ENCODE results near the gene TRIM45.
A peak's percentile ranks its signal among the peaks of the same experiment; 100 is the strongest.

The TRIM45 gene

GRCh38 chr1:117101334-117101733, 20.2 kb downstream of the TRIM45 start:
- no peak for DNase-seq (ENCODE audit: low read depth in 2 of 2)

DNA sequence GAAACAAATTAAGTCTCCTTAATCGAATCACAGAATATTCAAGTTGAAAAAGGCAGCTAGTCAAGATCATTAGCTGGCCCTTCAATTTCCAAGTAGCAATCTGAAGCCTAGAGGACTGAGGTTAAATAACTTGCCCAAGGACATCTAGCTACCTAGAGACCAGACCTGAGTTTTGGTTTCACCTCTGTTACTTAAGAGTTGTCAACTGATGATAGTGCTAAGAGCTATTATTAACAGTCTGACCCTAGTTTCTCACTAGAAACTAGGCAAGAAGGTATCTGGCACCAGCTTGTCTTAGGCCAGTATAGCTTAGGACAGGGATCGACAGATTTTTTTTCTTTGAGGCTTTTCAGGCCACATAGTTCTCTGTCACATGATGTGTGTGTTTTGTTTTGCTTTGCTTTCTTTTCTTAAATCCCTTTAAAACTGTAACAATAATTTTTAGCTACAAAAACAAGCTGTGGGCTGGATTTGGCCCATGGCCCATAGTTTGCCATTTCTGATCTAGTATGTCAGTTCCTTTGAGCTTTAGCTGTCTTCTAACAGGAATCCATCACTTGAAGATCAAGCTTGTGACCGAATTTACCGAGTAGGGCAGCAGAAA, 23.2 kb downstream of the TRIM45 start:
- no peak for DNase-seq (ENCODE audit: low read depth in 2 of 2)

- no peak for DNase-seq (ENCODE audit: low read depth in 2 of 2)
These were observed 24.1 kb downstream of the TRIM45 start for GRCh38 chr1:117097443-117097842.

DNA sequence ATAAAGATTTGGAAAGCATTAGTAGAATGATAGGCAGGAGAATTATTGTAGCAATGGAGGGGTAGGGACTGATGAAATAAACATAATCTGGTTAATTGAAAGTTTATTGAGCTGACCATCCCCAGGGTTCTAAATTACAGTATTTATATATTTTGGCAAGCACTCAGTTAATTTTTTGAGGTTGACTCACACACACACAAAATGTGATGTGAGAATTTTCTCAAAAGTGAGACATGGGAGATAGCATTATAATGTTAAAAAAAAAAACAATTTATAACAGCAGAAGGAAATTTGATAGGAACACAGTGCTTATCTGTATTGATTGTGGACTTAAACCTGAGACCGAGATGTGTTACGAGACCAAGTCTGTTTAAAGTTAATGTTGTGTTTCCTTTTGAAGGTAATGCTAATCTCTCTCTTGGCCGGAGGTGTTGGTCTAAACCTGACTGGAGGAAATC, 24.6 kb downstream of the TRIM45 start:
- no peak for DNase-seq (ENCODE audit: low read depth in 2 of 2)

- DNase-seq (ENCODE audit: low read depth in 2 of 2): no peak
These were observed 26.5 kb downstream of the TRIM45 start for GRCh38 chr1:117094841-117095604.

DNA sequence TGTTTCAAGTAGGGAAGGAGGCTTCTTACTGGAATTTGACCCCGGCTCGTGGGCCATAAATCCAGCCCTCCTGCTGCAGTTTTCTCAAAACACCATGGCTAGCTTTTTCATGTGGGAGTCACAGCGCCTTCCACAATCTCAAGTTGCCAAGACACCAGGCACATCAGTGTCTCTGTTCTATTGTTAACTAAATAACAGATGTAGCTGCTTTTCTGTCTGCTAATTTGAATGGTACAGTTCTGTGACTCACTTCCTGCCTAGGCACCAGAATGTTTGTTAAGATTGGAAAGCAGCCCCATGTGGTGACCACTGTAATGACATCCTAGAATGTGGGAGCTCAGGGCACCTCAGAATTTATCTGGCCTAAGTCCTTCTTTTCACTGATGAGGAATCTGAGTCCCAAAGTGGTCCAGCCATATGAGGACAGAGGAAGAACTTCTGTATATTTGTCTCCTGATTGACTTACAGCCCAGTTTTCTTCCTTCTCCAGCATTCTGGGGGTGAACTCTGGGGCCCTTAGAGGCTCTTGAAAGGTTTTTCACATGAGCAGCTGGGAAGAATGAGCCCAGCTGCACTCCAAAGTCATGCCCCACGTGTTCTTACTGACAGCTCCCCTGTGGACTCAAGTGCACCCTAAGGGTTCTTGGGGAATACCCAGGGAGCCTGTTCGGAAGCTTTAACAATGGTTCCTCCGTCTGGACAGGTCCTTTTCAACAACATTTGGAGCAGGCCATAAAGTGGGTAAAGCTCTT, 27.5 kb downstream of the TRIM45 start:
- no peak for DNase-seq (ENCODE audit: low read depth in 2 of 2)

GRCh38 chr1:117093091-117093534, 28.4 kb downstream of the TRIM45 start:
- no peak for DNase-seq (ENCODE audit: low read depth in 2 of 2)

DNA sequence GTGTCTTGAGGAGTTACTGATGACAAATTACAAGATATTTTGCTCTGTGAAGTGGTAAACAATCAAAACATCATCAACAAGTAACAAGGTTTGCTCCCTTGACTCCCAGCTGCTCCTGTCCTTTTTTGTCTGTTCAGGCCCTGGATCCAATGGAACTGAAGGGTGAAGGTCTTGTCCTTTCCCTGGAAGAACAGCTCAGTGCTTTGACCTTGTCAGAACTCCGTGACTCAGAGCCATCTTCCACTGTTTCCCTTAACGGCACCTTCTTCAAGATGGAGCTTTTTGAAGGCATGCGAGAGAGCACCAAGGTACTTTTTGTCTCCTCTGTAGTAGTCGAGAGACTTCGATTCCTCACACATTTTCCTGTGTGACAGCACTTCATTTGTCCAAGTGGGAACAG, 29.0 kb downstream of the TRIM45 start:
- no peak for DNase-seq (ENCODE audit: low read depth in 2 of 2)

DNA sequence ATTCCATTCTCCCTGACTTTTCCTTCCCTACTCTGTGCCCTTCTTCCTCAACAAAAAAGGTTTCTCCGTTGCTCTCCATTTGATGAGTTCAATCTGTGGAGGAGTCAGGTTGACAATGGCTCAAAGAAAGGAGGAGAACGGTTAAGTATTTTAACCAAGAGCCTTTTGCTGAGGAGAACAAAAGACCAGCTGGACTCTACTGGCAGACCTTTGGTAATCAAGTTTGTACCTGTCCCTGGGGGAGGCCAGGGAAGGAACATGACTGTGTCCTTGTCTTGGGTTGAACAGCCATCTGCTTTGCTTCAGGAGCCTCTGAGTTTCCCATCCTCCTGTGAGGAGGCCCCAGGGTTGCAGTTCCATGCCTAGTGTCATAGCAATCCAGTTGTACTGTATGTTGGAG, 31.6 kb downstream of the TRIM45 start:
- DNase-seq (ENCODE audit: low read depth in 2 of 2): no peak

GRCh38 chr1:117087686-117088085, 33.9 kb downstream of the TRIM45 start:
- DNase-seq (ENCODE audit: low read depth in 2 of 2): no peak

DNA sequence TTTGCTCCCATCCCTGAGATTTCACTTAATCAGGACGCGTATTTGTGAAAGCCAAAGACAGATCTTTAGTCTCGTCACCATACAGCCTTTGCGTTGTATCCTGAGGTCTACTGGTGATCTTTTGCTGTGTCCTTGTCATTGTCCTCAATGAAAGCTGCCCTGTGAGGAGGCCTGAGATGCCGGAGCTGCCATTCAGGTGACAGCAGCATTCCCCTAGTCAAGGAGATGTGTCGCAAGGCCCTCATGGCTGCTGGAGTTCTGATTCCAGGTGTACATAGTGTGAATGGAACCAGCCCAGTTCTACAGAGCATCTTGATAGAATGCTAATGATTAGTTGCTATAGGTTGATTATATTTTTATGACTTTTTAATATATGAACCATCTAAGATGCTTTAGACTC, 37.3 kb downstream of the TRIM45 start:
- no peak for DNase-seq (ENCODE audit: low read depth in 2 of 2)

DNA sequence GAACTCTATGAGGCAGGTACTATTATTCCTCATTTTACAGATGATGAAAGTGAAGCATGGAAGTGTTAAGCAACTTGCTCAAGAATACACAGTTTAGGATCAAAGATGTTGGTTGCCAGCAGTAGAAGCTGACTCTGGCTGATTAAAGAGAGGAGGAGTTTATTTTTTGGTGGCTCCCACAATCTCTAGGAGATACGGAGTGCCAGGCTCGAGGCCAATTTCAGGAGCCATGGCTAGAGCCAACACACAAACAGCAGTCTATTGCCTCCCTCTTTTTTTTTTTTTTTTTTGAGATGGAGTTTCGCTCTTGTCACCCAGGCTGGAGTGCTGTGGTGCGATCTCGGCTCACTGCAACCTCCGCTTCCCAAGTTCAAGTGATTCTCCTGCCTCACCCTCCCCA, 41.8 kb downstream of the TRIM45 start:
- DNase-seq (ENCODE audit: low read depth in 2 of 2): no peak

DNA sequence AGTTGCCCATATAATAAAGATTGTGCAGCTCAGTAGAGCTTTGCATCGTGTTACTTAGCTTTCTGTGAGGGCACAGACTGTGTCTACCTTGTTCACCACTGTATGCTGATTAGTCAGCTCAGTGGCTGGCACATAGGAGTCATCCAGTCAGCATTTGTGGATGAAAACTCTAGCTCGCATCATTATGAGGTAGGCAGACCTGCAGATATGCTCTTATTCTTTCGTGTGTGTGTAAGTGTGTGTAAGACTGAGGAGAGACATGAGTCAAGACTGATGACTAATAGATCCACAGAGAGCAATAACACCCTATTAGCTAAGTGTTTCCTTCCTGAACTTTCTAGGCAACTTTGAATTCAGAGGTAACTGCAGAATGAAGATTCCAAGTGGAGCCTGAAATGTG, 44.3 kb downstream of the TRIM45 start:
- peak in 1 of 2 donors; percentile 46 for DNase-seq (ENCODE audit: low read depth in 2 of 2)

GRCh38 chr1:117076648-117077047, 44.9 kb downstream of the TRIM45 start:
- DNase-seq (ENCODE audit: low read depth in 2 of 2): no peak

DNA sequence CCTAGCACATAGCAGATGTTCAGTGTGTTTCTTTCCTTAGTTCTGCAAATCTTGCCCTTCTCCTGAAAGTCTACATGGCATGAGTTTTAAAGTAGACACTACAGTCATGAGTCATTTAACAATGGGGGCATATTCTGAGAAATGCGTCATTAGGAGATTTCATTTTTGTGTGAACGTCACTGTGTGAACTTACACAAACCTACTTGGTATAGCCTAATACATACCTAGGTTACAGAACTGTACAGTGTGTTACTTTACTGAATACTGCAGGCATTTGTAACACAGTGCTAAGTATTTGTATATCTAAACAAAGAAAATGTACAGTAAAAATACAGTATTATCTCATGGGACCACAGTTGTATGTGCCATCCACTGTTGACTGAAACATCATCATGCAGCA, 51.4 kb downstream of the TRIM45 start:
- DNase-seq (ENCODE audit: low read depth in 2 of 2): no peak

DNA sequence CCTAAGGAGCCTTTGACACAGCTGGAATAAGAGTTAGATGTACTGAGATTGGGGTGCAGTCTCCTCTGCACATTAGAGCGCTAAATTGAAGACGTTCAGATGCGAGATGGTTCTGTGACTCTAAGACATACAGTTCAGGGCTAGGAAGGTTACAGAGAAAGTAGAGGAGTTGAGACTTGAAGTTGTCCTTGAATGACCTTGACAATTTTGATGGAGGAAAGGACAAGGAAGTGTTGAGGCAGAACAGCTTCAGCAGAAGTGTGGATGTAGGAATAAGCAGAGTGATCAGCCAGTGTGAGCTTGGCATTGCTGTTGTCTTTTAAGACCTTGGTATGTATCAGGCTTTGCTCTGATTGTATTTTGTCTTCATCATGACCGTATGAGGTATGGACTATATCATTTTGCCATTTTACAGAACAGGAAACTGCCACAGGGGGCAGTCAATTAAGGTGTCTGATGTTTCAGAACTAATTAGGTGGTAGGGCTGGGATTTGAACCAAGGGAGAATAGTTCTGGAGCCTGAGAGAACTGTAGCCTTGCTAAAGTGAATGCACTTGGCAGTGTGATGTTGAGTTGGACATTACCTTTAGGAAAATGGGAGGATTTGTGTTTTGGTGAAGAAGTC, 52.2 kb downstream of the TRIM45 start:
- DNase-seq (ENCODE audit: low read depth in 2 of 2): no peak

DNA sequence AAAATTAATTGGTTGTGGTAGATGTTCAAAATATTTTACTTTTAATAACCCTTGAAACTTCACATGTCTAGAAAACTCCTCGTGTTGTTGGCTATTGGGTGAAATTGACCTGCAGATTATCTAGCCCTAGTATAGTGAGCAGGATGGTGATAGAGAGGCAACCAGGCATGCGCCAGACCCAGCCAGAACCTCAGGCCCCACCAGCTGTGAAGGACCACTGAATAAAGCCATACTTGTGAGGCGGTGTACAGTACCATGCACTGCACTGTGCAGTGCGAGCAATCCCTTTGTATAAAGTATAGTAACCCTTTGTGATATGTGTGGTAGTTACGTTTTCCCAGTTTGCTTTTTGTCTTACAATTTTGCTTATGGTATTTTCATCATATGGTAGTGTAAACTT, 53.0 kb downstream of the TRIM45 start:
- no peak for DNase-seq (ENCODE audit: low read depth in 2 of 2)

- no peak for DNase-seq (ENCODE audit: low read depth in 2 of 2)
These were observed 53.8 kb downstream of the TRIM45 start for GRCh38 chr1:117067533-117068370.

DNA sequence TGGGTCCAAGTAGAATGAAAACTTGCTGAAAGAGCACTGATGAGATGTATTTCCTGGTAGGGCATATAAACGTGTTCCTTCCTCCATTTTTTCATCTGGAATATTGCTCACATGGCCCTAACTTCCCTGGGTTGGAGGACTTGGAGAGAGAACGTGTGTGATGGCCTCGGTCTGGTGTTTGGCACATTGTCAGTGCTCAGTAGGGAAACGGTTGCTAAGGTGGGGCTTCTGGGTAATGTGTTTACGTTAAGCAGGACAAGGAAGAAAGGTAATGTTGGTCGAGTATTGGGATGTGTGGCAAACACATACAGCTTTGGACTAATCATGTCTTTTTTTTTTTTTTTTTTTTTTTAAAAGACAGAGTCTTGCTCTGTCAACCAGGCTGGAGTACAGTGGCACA, 55.2 kb downstream of the TRIM45 start:
- no peak for DNase-seq (ENCODE audit: low read depth in 2 of 2)

- DNase-seq (ENCODE audit: low read depth in 2 of 2): no peak
These were observed 59.5 kb downstream of the TRIM45 start for GRCh38 chr1:117061986-117062415.
